Tibial artery (tissue), 4 donors: Measurements from ENCODE around the gene TCHH.

ENCODE experiments used
- DNase-seq, 2 donors: peaks; one replicate each; pipeline ENCODE4 v3.0.0-alpha.2; 2019
- H3K27ac ChIP-seq, 2 donors: fragments of 200-600 bp; sonication (generic) in 1 of 2; 1 replicate in 1 of 2; 2 replicates in 1 of 2; pipeline ENCODE4 v1.5.1; 2018 to 2019; ENCODE audit warnings: mild to moderate bottlenecking in 1 of 2
- H3K27me3 ChIP-seq, 2 donors: fragments of 200-600 bp; sonication (generic) in 1 of 2; one replicate each; pipeline versions ENCODE4 v1.5.1 to v1.6.0; 2016 to 2019
- H3K36me3 ChIP-seq, 3 donors: fragments of 200-600 bp; sonication (generic) in 2 of 3; one replicate each; pipeline ENCODE4 v1.5.1; 2016 to 2019; ENCODE audit warnings: mild to moderate bottlenecking in 2 of 3
- H3K4me1 ChIP-seq, 4 donors: fragments of 200-600 bp; sonication (generic) in 2 of 4; 1 replicate in 3 of 4; 2 replicates in 1 of 4; pipeline ENCODE4 v1.5.1; 2016 to 2019
- H3K4me3 ChIP-seq, 2 donors: fragments of 200-600 bp; sonication (generic) in 1 of 2; 1 replicate in 1 of 2; 2 replicates in 1 of 2; pipeline ENCODE4 v1.5.1; 2018 to 2019; ENCODE audit warnings: mild to moderate bottlenecking in 2 of 2
- H3K9me3 ChIP-seq, 3 donors: fragments of 200-600 bp; sonication (generic) in 1 of 3; one replicate each; pipeline ENCODE4 v1.5.1; 2016 to 2019
- CTCF ChIP-seq, 2 experiments: fragments of 200-600 bp in 1 of 2; fragments of 450-650 bp in 1 of 2; IDR thresholded peaks; one replicate each; pipeline ENCODE4 v1.5.1; 2017 to 2019; ENCODE audit warnings: antibody characterized with exemption in 2 of 2, mild to moderate bottlenecking in 1 of 2, moderate library complexity in 1 of 2
- intact Hi-C: fragments of 100-400 bp; cut with DNase I; formaldehyde crosslinking; loops from one replicate; pipeline ENCODE4 v1.15.0; 2023; ENCODE audit warnings: low total_unique reads

The TCHH gene

GRCh38 chr1:152067929-152068328, 47.3 kb downstream of the TCHH start:
- Histone ChIP-seq H3K4me3 (no peak overlapping the region), H3K27me3 (peaks cover 0 to 15% of the 10 kb centered on the region in 2 donors), H3K9me3 (no peaks in the 10 kb centered on the region), H3K27ac (no peak overlapping the region), H3K4me1 (no peaks in the 10 kb centered on the region), H3K36me3 (no peaks in the 10 kb centered on the region)
- TF ChIP-seq CTCF (IDR thresholded peaks at IDR 0.05) = no peak
- intact Hi-C loops = no loop called here
- no peak for DNase-seq

- Histone ChIP-seq H3K27me3 (peaks cover 0 to 10% of the 10 kb centered on the region in 2 donors), H3K9me3 (no peaks in the 10 kb centered on the region), H3K4me3 (no peak overlapping the region), H3K27ac (no peak overlapping the region), H3K4me1 (no peaks in the 10 kb centered on the region), H3K36me3 (no peaks in the 10 kb centered on the region)
- intact Hi-C loops = no loop called here
- no peak for TF ChIP-seq CTCF (IDR thresholded peaks at IDR 0.05)
- DNase-seq = no peak
These were observed 48.1 kb downstream of the TCHH start for GRCh38 chr1:152067150-152067549.

- TF ChIP-seq CTCF (IDR thresholded peaks at IDR 0.05) = no peak
- peaks cover 0 to 12% of the 10 kb centered on the region in 2 donors for H3K27me3 ChIP-seq
- intact Hi-C loops = no loop called here
- H3K36me3 ChIP-seq = no peaks in the 10 kb centered on the region
- no peak for DNase-seq
- no peaks in the 10 kb centered on the region for H3K9me3 ChIP-seq
- no peaks in the 10 kb centered on the region for H3K4me1 ChIP-seq
- H3K27ac ChIP-seq = no peak overlapping the region
- no peak overlapping the region for H3K4me3 ChIP-seq
These were observed 53.3 kb downstream of the TCHH start for GRCh38 chr1:152061952-152062351.
